ENCODE data around the gene FADS1.

GRCh38 chr11:61842528-61842820 is 25.7 kb upstream of the FADS1 start:
- TF ChIP-seq POLR2A (IDR thresholded peaks at IDR 0.05) (no peak), CTCF (IDR thresholded peaks at IDR 0.05) (no peak)
